ENCODE results near the gene EVC2. TPM values are rescaled to one million over a fixed set of nuclear protein-coding genes. Genes with fewer than 3 reads are reported as not detected.

The EVC2 gene
- total RNA-seq, 1 experiment from 2014 or later, result 7.8 TPM

DNA sequence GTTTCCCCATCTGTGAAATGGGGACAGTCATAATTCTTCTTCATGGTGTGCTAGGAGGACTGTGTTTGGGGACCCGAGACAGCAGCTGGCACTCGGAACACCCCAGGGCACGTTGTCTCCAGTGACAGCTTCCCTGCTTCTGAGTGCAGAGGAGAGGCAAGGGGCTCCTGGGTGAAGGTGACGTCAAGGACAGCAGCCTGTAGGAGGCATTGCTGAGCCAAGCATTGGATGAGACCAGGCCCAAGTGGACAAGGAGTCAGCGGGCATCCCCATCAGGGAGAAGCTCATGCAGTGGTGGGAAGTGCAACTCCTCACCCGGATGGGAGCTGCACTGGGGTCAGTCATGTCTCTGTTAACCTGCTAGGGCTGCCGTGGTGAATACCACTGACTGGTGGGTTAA, 48.7 kb upstream of the EVC2 start:
- H3K9ac ChIP-seq (ENCODE audit: extremely low read depth, insufficient read length, low read length), result no peak overlapping the region
- H4K20me1 ChIP-seq (ENCODE audit: control insufficient read depth, insufficient read depth, insufficient read length), result no peaks in the 10 kb centered on the region
- H3K4ac ChIP-seq (ENCODE audit: low read depth, low read length), result no peak overlapping the region
- H3K27me3 ChIP-seq (ENCODE audit: insufficient read depth, low read length), result no peaks in the 10 kb centered on the region
- no peak overlapping the region for H2BK20ac ChIP-seq (ENCODE audit: low read depth, low read length, poor library complexity, severe bottlenecking)
- H3T11ph ChIP-seq (ENCODE audit: low read length), result no peak overlapping the region
- no peak overlapping the region for H3K18ac ChIP-seq (ENCODE audit: insufficient read length, low read depth, low read length)
- no peaks in the 10 kb centered on the region for H3K9me3 ChIP-seq (ENCODE audit: control insufficient read depth, low read depth, low read length)
- no peak overlapping the region for H4K91ac ChIP-seq (ENCODE audit: insufficient read length, low read depth, low read length)
- H2BK120ac ChIP-seq (ENCODE audit: low read depth, low read length, poor library complexity, severe bottlenecking), result no peak overlapping the region
- H3K27me3 Mint-ChIP-seq (ENCODE audit: low read depth), result no peaks in the 10 kb centered on the region; the same call in 1 of the 2 replicates
- H2BK12ac ChIP-seq (ENCODE audit: insufficient read length, low read depth, low read length), result no peak overlapping the region
- H4K8ac ChIP-seq (replicated peaks; ENCODE audit: insufficient read length, low read depth, low read length), result no peak overlapping the region
- no peaks in the 10 kb centered on the region for H3K79me2 ChIP-seq (ENCODE audit: insufficient read depth, low read length)
- no peaks in the 10 kb centered on the region for H3K79me1 ChIP-seq (ENCODE audit: insufficient read depth, low read depth, low read length, poor library complexity, severe bottlenecking)
- no peak overlapping the region for H4K5ac ChIP-seq (ENCODE audit: insufficient read length, low read depth, low read length)
- no peak overlapping the region for H3K4me3 Mint-ChIP-seq
- TF ChIP-seq, protein P1, sequence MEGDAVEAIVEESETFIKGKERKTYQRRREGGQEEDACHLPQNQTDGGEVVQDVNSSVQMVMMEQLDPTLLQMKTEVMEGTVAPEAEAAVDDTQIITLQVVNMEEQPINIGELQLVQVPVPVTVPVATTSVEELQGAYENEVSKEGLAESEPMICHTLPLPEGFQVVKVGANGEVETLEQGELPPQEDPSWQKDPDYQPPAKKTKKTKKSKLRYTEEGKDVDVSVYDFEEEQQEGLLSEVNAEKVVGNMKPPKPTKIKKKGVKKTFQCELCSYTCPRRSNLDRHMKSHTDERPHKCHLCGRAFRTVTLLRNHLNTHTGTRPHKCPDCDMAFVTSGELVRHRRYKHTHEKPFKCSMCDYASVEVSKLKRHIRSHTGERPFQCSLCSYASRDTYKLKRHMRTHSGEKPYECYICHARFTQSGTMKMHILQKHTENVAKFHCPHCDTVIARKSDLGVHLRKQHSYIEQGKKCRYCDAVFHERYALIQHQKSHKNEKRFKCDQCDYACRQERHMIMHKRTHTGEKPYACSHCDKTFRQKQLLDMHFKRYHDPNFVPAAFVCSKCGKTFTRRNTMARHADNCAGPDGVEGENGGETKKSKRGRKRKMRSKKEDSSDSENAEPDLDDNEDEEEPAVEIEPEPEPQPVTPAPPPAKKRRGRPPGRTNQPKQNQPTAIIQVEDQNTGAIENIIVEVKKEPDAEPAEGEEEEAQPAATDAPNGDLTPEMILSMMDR (conservative IDR thresholded peaks at IDR 0.05), result peak; percentile 17; the same call in 2 of the 3 replicates
- DNase-seq, result no peak
- no peak overlapping the region for H2BK15ac ChIP-seq (ENCODE audit: low read depth, low read length)
- no peak overlapping the region for H3K27ac ChIP-seq (ENCODE audit: insufficient read length, low read depth, low read length)
- no peaks in the 10 kb centered on the region for H3K23me2 ChIP-seq (ENCODE audit: insufficient read length, low read depth, low read length, poor library complexity, severe bottlenecking)
- no peak overlapping the region for H3K56ac ChIP-seq (ENCODE audit: insufficient read length, low read depth, low read length)
- no peak overlapping the region for H3K14ac ChIP-seq (ENCODE audit: insufficient read depth, low read length)
- H3K27ac Mint-ChIP-seq, result no peak overlapping the region
- H3K4me1 ChIP-seq (ENCODE audit: insufficient read depth, low read length), result no peaks in the 10 kb centered on the region
- no peaks in the 10 kb centered on the region for H3K9me3 Mint-ChIP-seq
- no peak overlapping the region for H2BK5ac ChIP-seq (ENCODE audit: insufficient read length, low read length)
- no peak overlapping the region for H3K4me2 ChIP-seq (ENCODE audit: insufficient read depth, insufficient read length, low read length)
- H3K4me1 Mint-ChIP-seq, result peaks cover 26 to 27% of the 10 kb centered on the region in 2 experiments
- WGBS (ENCODE audit: extremely low coverage, insufficient read length, low lambda C conversion rate), result no CpG with 5 or more reads among the region's 7 CpGs
- peaks cover 25 to 37% (median 35%) of the 10 kb centered on the region in 3 experiments for H3K36me3 Mint-ChIP-seq (ENCODE audit: insufficient read depth in 1 of 3, low read depth in 3 of 3)
- H2AK5ac ChIP-seq (ENCODE audit: insufficient read length, low read length), result no peak overlapping the region
- no peak overlapping the region for H2AFZ ChIP-seq (ENCODE audit: low read length)
- H3K23ac ChIP-seq (ENCODE audit: insufficient read length, low read depth, low read length), result no peak overlapping the region
